ENCODE results near the gene NTM. TPM values are rescaled to one million over a fixed set of nuclear protein-coding genes. Genes with fewer than 3 reads are reported as not detected.

Gene NTM
- total RNA-seq, 1 experiment from 2014 or later, result not detected

DNA sequence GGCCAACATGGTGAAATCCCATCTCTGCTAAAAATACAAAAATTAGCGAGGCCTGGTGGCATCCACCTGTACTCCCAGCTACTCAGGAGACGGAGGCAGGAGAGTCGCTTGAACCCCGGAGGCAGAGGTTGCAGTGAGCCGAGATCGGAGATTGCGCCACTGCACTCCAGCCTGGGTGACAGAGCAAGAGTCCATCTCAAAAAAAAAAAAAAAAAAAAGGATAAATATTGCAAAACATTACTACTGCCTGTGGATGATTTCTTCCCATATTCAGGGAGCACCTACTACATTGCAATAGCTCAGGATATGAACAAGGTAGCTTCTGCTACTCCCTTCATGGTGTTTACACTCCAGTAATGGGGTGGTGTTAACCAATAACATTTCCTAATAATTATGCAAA lies 980.6 kb downstream of the NTM start:
- Histone ChIP-seq H3K4me2 (ENCODE audit: low read length) (no peak overlapping the region), H4K20me1 (ENCODE audit: insufficient read depth) (no peaks in the 10 kb centered on the region), H3K27ac (ENCODE audit: low read depth, low read length) (no peak overlapping the region), H2AFZ (ENCODE audit: low read depth, low read length, poor library complexity, severe bottlenecking) (no peak overlapping the region), H3K9me3 (ENCODE audit: control insufficient read depth in 1 of 2, insufficient read depth in 1 of 2, low read depth in 1 of 2, low read length in 2 of 2) (peaks cover 9 to 14% of the 10 kb centered on the region in 2 experiments; a peak in 2 of 4 replicates), H3K79me2 (ENCODE audit: insufficient read depth, low read length) (no peaks in the 10 kb centered on the region), H3K27me3 (ENCODE audit: insufficient read depth, low read length) (no peaks in the 10 kb centered on the region), H3K4me3 (replicated peaks in 1 of 2; ENCODE audit: low read depth in 1 of 2, low read length in 2 of 2) (no peak overlapping the region), H3K36me3 (ENCODE audit: control insufficient read depth in 1 of 2, insufficient read depth in 2 of 2, low read length in 2 of 2) (no peaks in the 10 kb centered on the region), H3K9me2 (ENCODE audit: insufficient read depth) (no peaks in the 10 kb centered on the region), H3K9ac (ENCODE audit: low read length) (no peak overlapping the region), H3K4me1 (ENCODE audit: control insufficient read depth in 1 of 2, insufficient read depth in 2 of 2, low read length in 2 of 2) (no peaks in the 10 kb centered on the region)
- DNase-seq (ENCODE audit: low read depth, low spot score), result no peak
- intact Hi-C loops (cut with micrococcal nuclease), result no loop called here
- ChIA-PET POLR2A (no interaction called here), RAD21 (ENCODE audit: low non-redundant PET in 1 of 2, low total read pairs in 2 of 2, uncharacterized antibody in 2 of 2, unreplicated experiment in 2 of 2) (no interaction called here), CTCF (no interaction called here)
- TF ChIP-seq, protein P1, sequence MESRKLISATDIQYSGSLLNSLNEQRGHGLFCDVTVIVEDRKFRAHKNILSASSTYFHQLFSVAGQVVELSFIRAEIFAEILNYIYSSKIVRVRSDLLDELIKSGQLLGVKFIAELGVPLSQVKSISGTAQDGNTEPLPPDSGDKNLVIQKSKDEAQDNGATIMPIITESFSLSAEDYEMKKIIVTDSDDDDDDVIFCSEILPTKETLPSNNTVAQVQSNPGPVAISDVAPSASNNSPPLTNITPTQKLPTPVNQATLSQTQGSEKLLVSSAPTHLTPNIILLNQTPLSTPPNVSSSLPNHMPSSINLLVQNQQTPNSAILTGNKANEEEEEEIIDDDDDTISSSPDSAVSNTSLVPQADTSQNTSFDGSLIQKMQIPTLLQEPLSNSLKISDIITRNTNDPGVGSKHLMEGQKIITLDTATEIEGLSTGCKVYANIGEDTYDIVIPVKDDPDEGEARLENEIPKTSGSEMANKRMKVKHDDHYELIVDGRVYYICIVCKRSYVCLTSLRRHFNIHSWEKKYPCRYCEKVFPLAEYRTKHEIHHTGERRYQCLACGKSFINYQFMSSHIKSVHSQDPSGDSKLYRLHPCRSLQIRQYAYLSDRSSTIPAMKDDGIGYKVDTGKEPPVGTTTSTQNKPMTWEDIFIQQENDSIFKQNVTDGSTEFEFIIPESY (IDR thresholded peaks at IDR 0.05; ENCODE audit: extremely low read depth, insufficient replicate concordance, low read length), result no peak
- no peak for TF ChIP-seq POLR2AphosphoS5 (IDR thresholded peaks at IDR 0.05; ENCODE audit: low read depth, low read length)
- TF ChIP-seq SP1 (IDR thresholded peaks at IDR 0.05; ENCODE audit: low read depth), result no peak
- TF ChIP-seq CEBPB (IDR thresholded peaks at IDR 0.05; ENCODE audit: low read depth), result no peak
- TF ChIP-seq SIN3A (IDR thresholded peaks at IDR 0.05; ENCODE audit: low read depth), result no peak
- TF ChIP-seq EZH2 (IDR thresholded peaks at IDR 0.05), result no peak
- no peak for TF ChIP-seq JUND (IDR thresholded peaks at IDR 0.05)
- TF ChIP-seq POLR2A (IDR thresholded peaks at IDR 0.05; ENCODE audit: borderline replicate concordance, extremely low read depth, insufficient read depth, insufficient read length), result no peak
- TF ChIP-seq, protein P2, sequence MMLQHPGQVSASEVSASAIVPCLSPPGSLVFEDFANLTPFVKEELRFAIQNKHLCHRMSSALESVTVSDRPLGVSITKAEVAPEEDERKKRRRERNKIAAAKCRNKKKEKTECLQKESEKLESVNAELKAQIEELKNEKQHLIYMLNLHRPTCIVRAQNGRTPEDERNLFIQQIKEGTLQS (IDR thresholded peaks at IDR 0.05), result no peak
- no peak for TF ChIP-seq ZNF274 (IDR thresholded peaks at IDR 0.05; ENCODE audit: low read depth, low read length)
- ATAC-seq, result no peak
- BruUV-seq (replicated peaks), result no TSS peak

All from HCT116 (cell line).